HUES48 (cell line): Measurements from ENCODE around the gene SLC16A3.

Source experiments
- H3K27ac ChIP-seq: one replicate; pipeline ENCODE4 v1.7.0; 2013; ENCODE audit warnings: low read depth, low read length, inconsistent platforms
- H3K27me3 ChIP-seq: 2 replicates; pipeline ENCODE4 v1.6.1; 2013; ENCODE audit warnings: mild to moderate bottlenecking, low read length; ENCODE audit not compliant: control insufficient read depth, insufficient read depth
- H3K36me3 ChIP-seq: 2 replicates; pipeline ENCODE4 v1.6.1; 2013; ENCODE audit warnings: low read length; ENCODE audit not compliant: control insufficient read depth, insufficient read depth
- H3K4me1 ChIP-seq: 2 replicates; pipeline ENCODE4 v1.6.1; 2013; ENCODE audit warnings: mild to moderate bottlenecking, low read length; ENCODE audit not compliant: control insufficient read depth, insufficient read depth
- H3K4me3 ChIP-seq: 2 replicates; pipeline ENCODE4 v1.5.1; 2013; ENCODE audit warnings: mild to moderate bottlenecking, low read depth, low read length
- H3K9ac ChIP-seq: 2 replicates; pipeline ENCODE4 v1.6.1; 2013; ENCODE audit warnings: mild to moderate bottlenecking, low read depth, low read length, moderate library complexity
- H3K9me3 ChIP-seq: 2 replicates; pipeline ENCODE4 v1.6.1; 2013; ENCODE audit warnings: low read length; ENCODE audit not compliant: control insufficient read depth, insufficient read depth

Gene SLC16A3

GRCh38 chr17:82287868-82288801 is 59.3 kb downstream of the SLC16A3 start:
- H3K4me3 ChIP-seq: no peak overlapping the region
- H3K27ac ChIP-seq: no peak overlapping the region
- no peak overlapping the region for H3K9ac ChIP-seq
- no peaks in the 10 kb centered on the region for H3K36me3 ChIP-seq
- peaks cover 4% of the 10 kb centered on the region; the same call in 1 of the 2 replicates for H3K4me1 ChIP-seq
- no peaks in the 10 kb centered on the region for H3K27me3 ChIP-seq
- H3K9me3 ChIP-seq: no peaks in the 10 kb centered on the region
